Glomerular visceral epithelial cell (primary cell): ENCODE data around the gene GDAP1L1.
"Not testable (repeated sequence)": the region's sequence is repeated elsewhere in the genome, so short reads cannot be mapped to it uniquely, and the experiment has no call there.

Experiments used
- DNase-seq: peaks from one replicate; pipeline ENCODE4 v3.0.0-alpha.2; 2016; ENCODE audit errors: extremely low spot score

Gene GDAP1L1

GRCh38 chr20:44254073-44254472, 7.0 kb downstream of the GDAP1L1 start:
- no peak for DNase-seq

- DNase-seq, result no peak
Observed at GRCh38 chr20:44255942-44256341, 8.8 kb downstream of the GDAP1L1 start.

GRCh38 chr20:44256961-44257360, 9.9 kb downstream of the GDAP1L1 start:
- DNase-seq, result no peak

- no peak for DNase-seq
Observed at GRCh38 chr20:44258226-44258890, 11.2 kb downstream of the GDAP1L1 start.

- DNase-seq, result no peak
Observed at GRCh38 chr20:44264287-44264686, 17.2 kb downstream of the GDAP1L1 start.

- DNase-seq, result no peak
Observed at GRCh38 chr20:44268802-44269201, 21.7 kb downstream of the GDAP1L1 start.

- DNase-seq, result no peak
Observed at GRCh38 chr20:44271915-44272663, 25.0 kb downstream of the GDAP1L1 start.

GRCh38 chr20:44273231-44274215, 26.4 kb downstream of the GDAP1L1 start:
- no peak for DNase-seq

GRCh38 chr20:44274303-44275017, 27.4 kb downstream of the GDAP1L1 start:
- DNase-seq, result no peak

- peak; percentile 34 for DNase-seq
Observed at GRCh38 chr20:44279228-44279627, 32.1 kb downstream of the GDAP1L1 start.

- DNase-seq, result no peak
Observed at GRCh38 chr20:44280387-44280786, 33.3 kb downstream of the GDAP1L1 start.

GRCh38 chr20:44282192-44282591, 35.1 kb downstream of the GDAP1L1 start:
- DNase-seq, result no peak

- no peak for DNase-seq
Observed at GRCh38 chr20:44284032-44284431, 36.9 kb downstream of the GDAP1L1 start.

GRCh38 chr20:44287272-44288097, 40.4 kb downstream of the GDAP1L1 start:
- DNase-seq, result peak; percentile 12

GRCh38 chr20:44288252-44288651, 41.1 kb downstream of the GDAP1L1 start:
- no peak for DNase-seq

- no peak for DNase-seq
Observed at GRCh38 chr20:44291754-44292153, 44.6 kb downstream of the GDAP1L1 start.

- DNase-seq, result no peak
Observed at GRCh38 chr20:44296011-44296410, 48.9 kb downstream of the GDAP1L1 start.

GRCh38 chr20:44297721-44298120, 50.6 kb downstream of the GDAP1L1 start:
- DNase-seq, result no peak

- DNase-seq, result not testable (repeated sequence)
Observed at GRCh38 chr20:44299011-44299535, 52.0 kb downstream of the GDAP1L1 start.

- DNase-seq, result no peak
Observed at GRCh38 chr20:44301285-44301684, 54.2 kb downstream of the GDAP1L1 start.
